Colonic mucosa (tissue), 4 donors: Measurements from ENCODE around the gene CD99. TPM values are rescaled to one million over a fixed set of nuclear protein-coding genes. Genes with fewer than 3 reads are reported as not detected.

ENCODE experiments used
- DNase-seq: peaks from one replicate; pipeline ENCODE4 v3.0.0-alpha.2; 2020
- H3K27ac ChIP-seq: fragments of 200-600 bp; one replicate; pipeline ENCODE4 v1.8.0; 2021
- H3K27me3 ChIP-seq: fragments of 200-600 bp; one replicate; pipeline ENCODE4 v1.8.0; 2021
- H3K36me3 ChIP-seq: fragments of 200-600 bp; one replicate; pipeline ENCODE4 v1.8.0; 2021
- H3K4me1 ChIP-seq: fragments of 200-600 bp; one replicate; pipeline ENCODE4 v1.8.0; 2021; ENCODE audit warnings: mild to moderate bottlenecking
- H3K4me3 ChIP-seq: fragments of 200-600 bp; one replicate; pipeline ENCODE4 v1.8.0; 2021
- H3K9ac ChIP-seq, 2 donors: one replicate each; pipeline ENCODE4 v1.7.0; 2013; ENCODE audit warnings: control low read depth in 2 of 2, low read depth in 2 of 2, low read length in 2 of 2
- H3K9me3 ChIP-seq: fragments of 200-600 bp; one replicate; pipeline ENCODE4 v1.8.0; 2021
- CTCF ChIP-seq: fragments of 200-600 bp; IDR thresholded peaks from one replicate; pipeline ENCODE4 v1.8.0; 2022; ENCODE audit warnings: antibody characterized with exemption, mild to moderate bottlenecking
- intact Hi-C: fragments of 100-400 bp; cut with DNase I; formaldehyde crosslinking; loops from one replicate; pipeline ENCODE4 v1.14.1; 2022
- total RNA-seq, 2 donors: library from RNA; stranded (reverse); fragmentation: NEBNext Ultra II Directional in 1 of 2; extraction: Animal tissue kit (Norgen Biotek cat#: 25700) in 1 of 2; gene quantifications; one replicate each; pipeline ENCODE4 v1.2.1, GENCODE V29; 2021
- donor health status: healthy.
- donor health status: DM: no; HTN: no; CAD: no.
- donor health status: DM: no; HTN: no; CAD: no.

The CD99 gene
- total RNA-seq, 2 donors from 2014 or later = 168 to 202 TPM

- no peaks in the 10 kb centered on the region for H3K9me3 ChIP-seq
- no peak overlapping the region for H3K27ac ChIP-seq
- H3K36me3 ChIP-seq = no peaks in the 10 kb centered on the region
- no peak overlapping the region for H3K4me3 ChIP-seq
- no peaks in the 10 kb centered on the region for H3K27me3 ChIP-seq
- intact Hi-C loops = no loop called here
- TF ChIP-seq CTCF = no peak
- no peak overlapping the region for H3K9ac ChIP-seq
- H3K4me1 ChIP-seq = no peaks in the 10 kb centered on the region
- no peak for DNase-seq
These were observed 14.1 kb upstream of the CD99 start for GRCh38 chrX:2676794-2677675.

GRCh38 chrX:2677764-2678163, 13.3 kb upstream of the CD99 start:
- no peak for TF ChIP-seq CTCF
- Histone ChIP-seq H3K9me3 (no peaks in the 10 kb centered on the region), H3K36me3 (no peaks in the 10 kb centered on the region), H3K4me1 (no peaks in the 10 kb centered on the region), H3K27me3 (no peaks in the 10 kb centered on the region), H3K4me3 (no peak overlapping the region), H3K27ac (no peak overlapping the region), H3K9ac (no peak overlapping the region)
- intact Hi-C loops = no loop called here
- peak; percentile 73 for DNase-seq

GRCh38 chrX:2678583-2678982, 12.5 kb upstream of the CD99 start:
- no peaks in the 10 kb centered on the region for H3K36me3 ChIP-seq
- H3K4me1 ChIP-seq = no peaks in the 10 kb centered on the region
- H3K27me3 ChIP-seq = no peaks in the 10 kb centered on the region
- DNase-seq = no peak
- no peak overlapping the region for H3K4me3 ChIP-seq
- H3K27ac ChIP-seq = no peak overlapping the region
- TF ChIP-seq CTCF = no peak
- no peak overlapping the region for H3K9ac ChIP-seq
- intact Hi-C loops = no loop called here
- no peaks in the 10 kb centered on the region for H3K9me3 ChIP-seq

- Histone ChIP-seq H3K9ac (no peak overlapping the region), H3K4me1 (no peaks in the 10 kb centered on the region), H3K9me3 (no peaks in the 10 kb centered on the region), H3K27me3 (no peaks in the 10 kb centered on the region), H3K4me3 (no peak overlapping the region), H3K27ac (no peak overlapping the region), H3K36me3 (no peaks in the 10 kb centered on the region)
- intact Hi-C loops = no loop called here
- no peak for TF ChIP-seq CTCF
- no peak for DNase-seq
These were observed 11.3 kb upstream of the CD99 start for GRCh38 chrX:2679534-2680485.

- no peak for DNase-seq
- Histone ChIP-seq H3K4me1 (no peaks in the 10 kb centered on the region), H3K27me3 (no peaks in the 10 kb centered on the region), H3K9ac (no peak overlapping the region), H3K27ac (no peak overlapping the region), H3K4me3 (no peak overlapping the region), H3K36me3 (no peaks in the 10 kb centered on the region), H3K9me3 (no peaks in the 10 kb centered on the region)
- intact Hi-C loops = no loop called here
- TF ChIP-seq CTCF = no peak
These were observed 10.4 kb upstream of the CD99 start for GRCh38 chrX:2680486-2681348.
